Stimulated activated CD4-positive, alpha-beta T cell treated with anti-CD3 and anti-CD28 coated beads, TNF-alpha, amount 100 ng/mL, for 1 hour (primary cell): ENCODE measurements around the gene CRYL1.

Source experiments
- DNase-seq, 3 donors: peaks; one replicate each; pipeline ENCODE4 v3.0.0-alpha.2; 2020; ENCODE audit warnings: low read depth in 3 of 3, low spot score in 1 of 3

The CRYL1 gene

DNA sequence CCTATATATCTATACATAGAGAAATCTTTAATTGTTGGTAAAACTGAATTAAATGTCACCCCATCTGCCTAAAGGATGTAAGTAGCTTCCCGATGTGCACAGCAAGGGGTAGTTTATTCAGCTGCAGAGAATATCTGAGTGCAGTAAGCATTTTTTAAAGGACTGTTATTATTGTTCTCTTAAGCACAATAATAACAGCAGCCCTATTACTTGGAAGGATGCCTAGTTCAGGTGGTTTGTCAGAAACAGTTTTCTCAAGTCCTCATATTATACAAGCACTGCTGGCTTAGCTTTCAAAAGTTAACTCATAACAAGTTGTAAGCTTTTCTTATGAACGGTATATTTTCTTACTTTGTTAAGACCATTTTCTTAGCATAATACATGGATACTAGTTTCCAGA is 142.6 kb downstream of the CRYL1 start:
- no peak for DNase-seq

DNA sequence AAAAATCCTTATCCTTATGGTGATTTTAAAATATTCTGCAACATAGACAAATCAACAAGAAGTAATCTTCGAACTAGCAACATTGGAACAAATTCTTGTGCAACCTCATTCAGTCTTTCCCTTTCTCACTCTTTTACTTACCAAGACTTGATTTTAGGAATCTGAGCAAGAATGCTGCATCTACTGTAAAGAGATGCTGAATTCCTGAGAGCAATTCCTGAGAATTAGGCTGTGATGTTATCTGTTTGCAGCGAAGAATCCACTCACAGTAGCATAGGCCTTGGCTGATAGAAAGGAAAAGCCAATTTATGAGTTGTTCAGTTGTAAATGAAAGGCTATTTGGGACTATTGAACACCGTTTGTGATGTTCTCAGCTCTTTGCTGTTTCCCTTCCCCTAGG is 144.3 kb downstream of the CRYL1 start:
- no peak for DNase-seq

DNA sequence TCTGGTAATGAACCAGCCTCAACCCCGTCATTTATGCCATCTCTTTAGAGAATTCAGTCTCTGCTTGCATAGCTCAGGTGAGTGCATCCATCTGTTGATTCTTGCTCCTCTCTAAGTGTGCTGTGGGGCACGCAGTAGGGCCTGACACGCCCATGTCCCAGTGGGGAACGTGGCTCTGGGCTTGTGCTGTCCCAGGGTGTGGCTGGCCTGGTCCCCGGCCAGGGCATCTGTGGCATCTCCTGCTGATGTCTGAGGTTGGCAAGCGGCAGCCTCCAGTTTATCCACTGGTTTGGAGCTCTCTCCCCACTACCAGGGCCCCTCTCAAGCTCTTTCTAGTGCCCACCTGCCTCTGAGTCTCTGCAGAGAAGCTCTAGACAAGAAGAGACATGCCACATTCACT is 146.9 kb downstream of the CRYL1 start:
- DNase-seq: no peak

DNA sequence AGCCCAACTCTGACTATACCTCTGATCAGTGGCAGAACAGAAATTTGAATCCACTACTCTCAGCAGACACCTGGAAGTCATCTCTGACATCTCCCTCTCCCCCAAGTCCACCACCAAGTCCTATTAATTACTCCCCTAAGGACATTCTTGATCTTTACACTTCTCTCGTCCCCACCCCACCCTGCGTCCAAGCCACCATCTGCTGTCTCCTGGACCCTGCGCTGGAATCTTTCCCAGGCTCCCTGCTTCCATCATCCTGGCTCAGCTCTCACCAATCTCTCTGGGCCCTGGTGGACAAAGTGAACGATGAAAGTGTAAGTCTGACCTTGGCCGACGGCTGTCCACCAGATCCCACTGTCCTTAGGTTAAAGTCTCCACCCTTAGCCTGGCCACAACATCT is 147.9 kb downstream of the CRYL1 start:
- DNase-seq: no peak

DNA sequence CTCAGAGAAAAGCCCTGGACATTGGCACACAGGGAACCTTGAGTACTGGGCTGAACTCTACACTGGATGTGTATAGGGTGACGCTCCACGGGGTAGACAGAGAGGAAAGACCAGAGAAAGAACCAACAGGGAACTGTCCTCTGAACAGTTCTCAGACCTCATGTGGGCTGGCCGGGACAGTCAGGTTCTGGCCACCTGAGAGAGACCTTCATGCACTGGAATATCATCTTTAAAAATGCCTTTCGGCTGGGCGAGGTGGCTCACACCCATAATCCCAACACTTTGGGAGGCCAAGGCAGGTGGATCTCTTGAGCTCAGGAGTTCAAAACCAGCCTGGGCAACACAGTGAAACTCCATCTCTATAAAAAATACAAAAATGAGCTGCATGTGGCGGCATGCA is 149.8 kb downstream of the CRYL1 start:
- no peak for DNase-seq

DNA sequence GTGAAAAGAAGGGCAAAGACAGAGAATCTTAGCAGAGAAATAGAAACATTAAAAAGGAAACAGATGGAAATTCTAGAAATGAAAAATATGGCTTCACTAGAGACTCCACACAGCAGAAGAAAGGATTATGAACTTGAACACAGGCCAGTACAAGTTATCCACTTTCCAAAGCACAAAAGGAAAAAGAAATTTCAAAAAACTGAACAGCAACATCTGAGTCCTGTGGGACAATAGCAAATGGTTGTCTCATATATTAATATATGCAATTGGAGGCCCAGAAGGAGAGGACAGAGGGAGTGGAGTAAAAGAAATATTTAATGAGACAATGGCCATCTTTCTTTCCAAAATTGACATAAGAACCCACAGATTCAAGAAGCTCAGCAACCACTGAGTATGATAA is 151.8 kb downstream of the CRYL1 start:
- no peak for DNase-seq

DNA sequence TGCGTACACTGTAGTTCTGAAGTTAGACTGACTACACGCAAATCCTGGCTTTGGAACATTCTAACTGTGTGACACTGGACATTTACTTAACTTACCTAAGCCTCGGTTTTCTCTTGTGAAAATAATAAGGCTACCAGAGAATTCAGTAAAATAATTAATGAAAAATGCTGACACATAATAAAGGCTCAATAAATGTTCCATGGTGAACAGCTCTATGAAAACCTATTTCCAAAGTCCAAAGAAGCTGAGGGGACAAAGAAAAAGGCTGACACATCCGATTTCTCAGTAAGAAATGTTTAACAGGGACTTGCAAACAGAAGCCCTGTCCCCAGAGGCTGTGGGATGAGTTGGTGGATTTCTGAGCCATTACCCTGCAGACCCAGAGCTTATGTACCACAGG is 153.8 kb downstream of the CRYL1 start:
- DNase-seq: no peak

DNA sequence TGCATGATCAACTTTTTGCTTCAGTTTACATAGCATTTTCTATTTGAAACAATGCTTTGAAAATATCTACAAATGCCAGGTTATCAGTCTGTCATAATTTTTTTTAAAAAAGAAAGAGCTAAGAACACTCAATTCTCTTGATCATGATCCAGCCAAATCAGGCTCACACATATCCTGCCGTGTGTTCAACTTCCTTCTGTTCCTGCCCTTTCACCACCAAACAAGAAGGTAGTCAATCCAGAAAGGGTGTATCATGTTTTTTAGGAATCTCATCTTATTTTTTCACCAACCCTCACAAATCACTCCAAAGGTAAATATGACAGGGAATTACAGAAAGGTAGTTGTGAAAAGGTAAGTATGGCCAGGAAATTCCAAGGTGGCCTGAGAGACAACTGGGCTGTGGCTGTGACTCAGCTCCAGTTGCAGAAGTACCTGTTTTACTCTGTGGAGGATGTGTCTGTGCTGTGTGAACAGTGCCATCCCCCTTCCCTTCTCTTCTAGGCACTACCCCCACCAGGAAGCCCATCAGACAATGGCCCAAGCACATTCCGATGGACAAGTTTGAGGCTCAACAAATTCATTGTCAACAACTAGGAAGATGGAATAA is 154.7 kb downstream of the CRYL1 start:
- no peak for DNase-seq

DNA sequence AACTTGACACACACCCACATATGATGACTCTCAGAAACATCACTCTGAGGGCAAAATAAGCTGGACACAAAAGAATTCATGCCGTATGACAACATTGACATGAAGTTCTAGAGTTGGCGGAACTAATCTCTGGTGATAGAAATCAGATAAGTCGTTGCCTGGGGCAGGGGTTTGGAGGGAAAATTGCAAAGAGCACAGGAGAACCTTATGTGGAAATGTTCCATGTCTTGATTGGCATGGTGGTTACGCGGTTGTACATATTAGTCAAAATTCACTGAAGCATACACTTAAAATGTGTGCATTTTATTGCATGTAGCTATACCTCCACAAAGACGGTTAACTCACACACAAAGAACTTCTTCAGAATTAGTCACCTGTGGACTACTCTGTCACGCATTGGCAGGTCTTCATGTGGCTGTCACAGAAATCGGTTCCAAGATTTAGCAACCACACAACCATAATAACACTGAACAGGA is 155.7 kb downstream of the CRYL1 start:
- DNase-seq: no peak

DNA sequence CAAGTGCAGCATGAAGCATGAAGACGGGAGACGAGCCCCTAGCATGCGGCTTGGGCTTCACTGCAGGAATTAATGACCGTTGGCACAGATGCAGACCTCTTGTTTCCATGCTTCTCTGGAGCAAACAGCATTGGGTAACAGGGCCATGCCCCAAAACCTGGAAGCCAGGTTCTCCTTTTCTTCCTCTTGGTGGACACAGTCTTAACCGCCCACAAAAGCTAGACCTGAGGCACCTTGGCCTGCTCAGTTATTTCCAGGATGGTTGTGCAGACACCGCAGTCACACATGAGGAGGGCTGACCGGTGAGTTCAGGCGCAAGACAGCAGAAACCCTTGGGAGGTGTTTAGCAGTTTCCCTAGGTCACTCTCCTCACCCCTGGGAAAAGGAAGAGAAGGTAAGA is 159.6 kb downstream of the CRYL1 start:
- DNase-seq: no peak

DNA sequence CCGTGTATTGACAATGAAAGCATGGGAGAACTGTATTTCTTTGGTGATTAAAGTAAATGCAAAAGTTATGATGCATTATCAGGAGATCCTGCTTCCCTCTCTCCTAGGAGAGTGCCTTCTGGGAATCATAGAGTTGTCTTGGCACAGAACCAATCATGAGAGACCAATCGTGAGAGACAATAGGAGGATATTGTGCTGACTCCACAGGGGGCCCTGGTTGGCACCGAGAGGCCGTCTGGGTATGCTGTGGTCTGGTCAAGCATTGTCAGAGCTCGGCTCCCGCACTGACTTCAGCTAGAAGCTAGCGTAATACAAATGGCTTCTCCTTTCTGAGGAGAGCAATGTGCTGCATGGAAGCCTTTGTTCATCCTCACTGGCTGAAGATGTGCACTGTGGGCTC is 162.1 kb downstream of the CRYL1 start:
- no peak for DNase-seq

DNA sequence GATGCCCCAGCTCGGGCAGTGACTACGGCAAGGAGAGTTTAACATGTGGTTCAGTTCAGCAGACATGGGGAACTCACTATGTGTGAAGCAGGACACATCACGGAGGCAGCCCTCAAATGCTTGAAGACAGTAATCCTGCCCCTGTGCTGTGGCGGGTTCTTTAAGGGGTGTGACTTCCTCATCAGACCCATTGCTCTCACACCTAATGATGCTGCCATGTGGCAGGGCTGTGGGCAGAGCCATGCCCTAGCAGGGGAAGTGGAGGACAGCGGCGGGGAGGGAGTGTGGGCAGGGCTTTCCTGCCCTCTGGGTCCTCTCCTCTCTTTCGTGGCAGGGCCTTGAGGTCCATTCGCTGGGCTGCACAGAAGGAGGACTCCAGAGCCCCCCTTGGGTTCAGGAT is 162.5 kb downstream of the CRYL1 start:
- DNase-seq: no peak

DNA sequence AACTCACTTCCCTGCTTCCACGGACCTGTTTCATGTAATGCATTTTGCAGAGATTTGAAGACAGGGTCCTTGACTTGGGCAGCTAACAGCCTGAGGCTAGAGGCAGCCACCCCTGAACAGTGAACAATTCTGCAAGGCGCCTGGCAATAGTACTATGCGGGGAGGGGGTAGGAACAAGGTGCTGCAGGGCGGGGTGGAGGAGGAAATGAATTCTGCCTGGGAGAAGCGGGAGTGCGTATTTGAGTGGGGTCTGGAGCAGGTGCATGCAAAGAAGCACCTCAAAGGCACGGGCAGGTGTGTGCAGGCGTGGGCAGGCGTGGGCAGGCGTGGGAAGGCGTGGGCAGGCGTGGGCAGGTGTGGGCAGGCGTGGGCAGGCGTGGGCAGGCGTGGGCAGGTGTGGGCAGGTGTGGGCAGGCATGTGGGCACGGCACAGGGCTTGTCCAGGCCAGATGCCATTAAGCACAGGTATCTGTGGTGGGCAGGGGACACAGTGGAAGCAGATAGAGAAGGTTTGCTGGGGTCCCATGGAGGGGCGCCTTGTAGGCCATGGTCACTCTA is 163.1 kb downstream of the CRYL1 start:
- no peak for DNase-seq

DNA sequence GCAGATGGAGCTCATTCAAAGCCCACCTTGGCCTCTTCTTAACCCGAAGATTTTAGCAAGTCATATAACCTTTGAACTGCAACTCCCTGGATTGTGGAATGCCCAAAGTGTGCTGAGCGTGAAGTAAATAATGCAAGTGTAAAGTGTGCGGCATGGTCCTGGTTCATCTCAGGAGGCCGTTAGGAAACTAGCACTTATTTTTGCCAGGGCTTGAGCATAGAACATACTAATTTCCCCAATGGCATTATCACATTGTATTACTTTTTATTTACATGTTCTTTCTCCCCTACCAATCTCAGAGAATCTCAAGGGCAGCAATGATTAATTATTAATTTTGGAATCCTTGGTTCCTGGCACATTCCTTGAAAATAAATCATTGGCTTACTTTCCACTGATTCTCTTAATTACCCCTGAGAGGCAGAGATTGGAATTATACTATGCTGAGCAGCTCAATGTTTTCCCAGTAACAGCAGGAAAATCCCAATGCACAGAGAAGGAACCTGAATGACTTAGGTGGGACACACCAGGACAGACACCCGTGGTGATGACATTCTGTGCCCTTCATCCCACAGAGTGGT is 164.7 kb downstream of the CRYL1 start:
- no peak for DNase-seq

DNA sequence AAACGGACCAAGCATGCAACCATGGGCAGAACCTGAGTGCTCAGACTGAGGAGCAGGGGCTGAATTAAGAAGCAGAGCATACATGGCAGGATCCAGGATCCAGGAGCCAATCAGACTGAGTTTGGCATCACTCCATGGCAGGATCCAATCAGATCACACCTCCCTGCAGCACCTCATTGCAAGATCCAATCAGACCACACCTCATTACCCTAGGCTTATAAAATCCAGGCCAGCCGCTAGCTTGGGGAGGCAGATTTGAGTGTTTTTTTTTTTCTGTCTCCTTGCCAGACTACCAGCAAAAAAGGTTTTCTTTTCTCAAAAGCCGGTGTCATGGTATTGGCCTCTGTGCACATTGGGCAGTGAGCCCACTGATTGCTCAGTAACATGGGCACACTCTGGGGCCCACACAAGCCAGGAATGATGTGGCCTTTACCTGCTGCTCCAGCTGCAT is 165.6 kb downstream of the CRYL1 start:
- DNase-seq: no peak

DNA sequence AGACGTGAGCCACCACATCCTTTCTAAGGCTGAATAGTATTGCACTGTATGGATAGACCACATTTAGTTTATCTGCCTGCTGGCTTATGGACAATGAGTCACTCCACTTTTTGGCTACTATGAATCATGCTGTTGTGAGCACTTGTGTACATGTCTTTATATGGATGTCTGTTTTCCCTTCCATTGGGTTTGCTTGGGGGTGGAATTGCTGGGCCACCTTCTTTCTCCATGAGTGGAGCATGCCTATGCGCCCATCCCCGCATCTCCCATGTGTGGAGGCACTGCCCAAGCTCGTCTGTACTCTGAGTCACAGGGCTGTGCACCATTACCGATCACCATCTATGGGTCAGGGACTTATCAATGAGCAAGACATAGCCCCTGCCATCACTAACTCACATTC is 166.3 kb downstream of the CRYL1 start:
- DNase-seq: no peak

DNA sequence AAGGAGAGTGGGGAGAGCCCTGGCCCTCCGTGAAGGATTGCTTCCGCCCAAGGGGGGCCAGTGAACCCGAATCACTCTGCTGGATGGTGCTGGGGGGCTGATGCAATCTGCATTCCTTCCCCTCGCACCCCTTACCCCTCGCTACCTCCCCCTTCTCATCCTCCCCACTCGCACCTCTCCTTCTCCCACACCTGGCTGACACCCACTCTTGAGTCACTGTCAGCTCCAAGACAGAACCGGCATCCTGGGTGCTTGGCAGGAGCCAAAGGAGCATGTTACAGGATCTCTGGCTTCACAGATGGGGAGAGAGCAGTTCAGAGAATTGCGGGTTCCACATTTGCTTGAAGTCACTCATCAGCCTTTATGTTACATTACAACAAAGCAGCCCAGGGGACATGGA is 167.6 kb downstream of the CRYL1 start:
- no peak for DNase-seq

DNA sequence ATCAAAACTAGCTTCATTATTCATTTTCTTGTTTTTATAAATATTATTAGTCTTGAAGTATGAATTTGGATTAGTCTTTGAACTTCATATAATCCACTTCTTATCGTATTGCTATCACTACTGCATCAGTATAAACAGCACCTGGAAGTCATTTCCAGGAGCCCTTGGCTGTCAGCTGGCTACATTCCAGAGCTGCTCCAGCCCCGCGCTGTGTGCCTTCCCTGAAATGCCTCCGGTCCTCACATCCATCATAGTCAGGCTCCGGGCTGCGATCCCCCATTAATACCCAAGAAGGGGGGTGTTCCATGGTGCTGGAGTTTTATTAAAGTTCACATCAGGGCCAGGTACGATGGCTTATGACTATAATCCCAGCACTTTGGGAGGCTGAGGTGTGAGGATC is 169.2 kb downstream of the CRYL1 start:
- no peak for DNase-seq

DNA sequence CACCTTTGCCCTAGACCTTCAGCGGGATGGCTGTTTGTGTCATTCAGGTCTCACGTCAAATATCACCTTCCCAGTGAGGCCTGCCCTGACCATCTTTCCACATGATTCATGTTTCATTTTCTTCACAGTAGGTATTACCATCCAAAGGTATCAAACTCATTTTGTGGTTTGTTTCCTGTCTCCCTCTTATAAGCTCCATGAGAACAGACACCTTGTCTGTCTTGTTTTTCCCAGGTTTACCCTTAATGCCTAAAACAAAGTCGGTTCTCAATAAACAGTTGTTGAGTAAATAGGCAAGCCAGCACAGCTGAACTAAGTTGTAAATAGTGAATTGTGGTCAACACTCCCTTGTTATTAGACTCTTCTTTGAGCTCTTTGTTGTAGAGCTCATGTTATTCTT is 170.9 kb downstream of the CRYL1 start:
- DNase-seq: no peak

DNA sequence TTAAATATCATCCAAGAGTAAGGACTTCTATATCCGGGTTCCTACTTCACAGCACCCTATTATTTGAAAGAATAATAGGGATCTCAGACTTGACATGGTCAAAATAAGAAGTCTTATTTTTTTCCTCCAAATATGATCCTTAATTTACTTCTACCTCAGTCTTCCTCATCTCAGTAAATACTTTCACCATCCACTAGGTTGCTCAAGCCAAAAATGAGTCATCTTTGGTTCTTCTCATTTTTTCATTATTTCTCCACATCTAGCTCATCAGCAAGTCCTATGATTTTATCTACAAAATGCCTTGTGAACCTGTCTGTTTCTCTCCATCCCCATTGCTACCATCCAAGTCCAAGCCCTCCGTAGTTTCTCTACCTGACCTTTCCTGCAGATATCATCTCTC is 171.7 kb downstream of the CRYL1 start:
- no peak for DNase-seq
